WI38 (cell line): Measurements from ENCODE around the gene ZMYM2.
"Not testable (repeated sequence)": the region's sequence is repeated elsewhere in the genome, so short reads cannot be mapped to it uniquely, and the experiment has no call there.

ENCODE experiments used
- H3K4me3 ChIP-seq: 2 replicates; pipeline ENCODE4 v1.5.1; 2011; ENCODE audit warnings: low read depth, mild to moderate bottlenecking, control low read depth, low read length
- CTCF ChIP-seq: IDR thresholded peaks from 2 replicates; pipeline ENCODE4 v1.5.1; 2012; ENCODE audit warnings: low read depth, mild to moderate bottlenecking, control low read depth, low read length

ZMYM2 gene

GRCh38 chr13:20028953-20029352 is 70.4 kb downstream of the ZMYM2 start:
- TF ChIP-seq CTCF, result no peak
- no peak overlapping the region for H3K4me3 ChIP-seq

GRCh38 chr13:20033486-20033885 is 75.0 kb downstream of the ZMYM2 start:
- TF ChIP-seq CTCF, result no peak
- no peak overlapping the region for H3K4me3 ChIP-seq

- no peak for TF ChIP-seq CTCF
- H3K4me3 ChIP-seq, result no peak overlapping the region
Measured at GRCh38 chr13:20035130-20035529, 76.6 kb downstream of the ZMYM2 start.

- no peak overlapping the region for H3K4me3 ChIP-seq
- no peak for TF ChIP-seq CTCF
Measured at GRCh38 chr13:20037908-20038307, 79.4 kb downstream of the ZMYM2 start.

DNA sequence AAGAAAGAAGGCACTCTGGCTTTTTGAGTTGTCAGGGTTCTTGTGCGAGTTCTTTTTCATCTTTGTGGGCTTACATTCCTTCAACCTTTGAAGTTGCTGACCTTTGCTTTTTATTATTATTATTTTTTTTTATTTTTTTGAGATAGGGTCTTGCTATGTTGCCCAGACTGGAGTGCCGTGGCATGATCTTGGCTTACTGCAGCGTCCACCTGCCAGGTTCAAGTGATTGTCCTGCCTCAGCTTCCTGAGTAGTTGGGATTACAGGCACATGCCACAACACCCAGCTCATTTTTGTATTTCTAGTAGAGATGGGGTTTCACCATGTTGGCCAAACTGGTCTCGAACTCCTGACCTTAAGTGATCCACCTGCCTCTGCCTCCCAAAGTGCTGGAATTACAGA is 84.1 kb downstream of the ZMYM2 start:
- not testable (repeated sequence) for H3K4me3 ChIP-seq

- H3K4me3 ChIP-seq, result no peak overlapping the region
- no peak for TF ChIP-seq CTCF
Measured at GRCh38 chr13:20043207-20043925, 84.8 kb downstream of the ZMYM2 start.

DNA sequence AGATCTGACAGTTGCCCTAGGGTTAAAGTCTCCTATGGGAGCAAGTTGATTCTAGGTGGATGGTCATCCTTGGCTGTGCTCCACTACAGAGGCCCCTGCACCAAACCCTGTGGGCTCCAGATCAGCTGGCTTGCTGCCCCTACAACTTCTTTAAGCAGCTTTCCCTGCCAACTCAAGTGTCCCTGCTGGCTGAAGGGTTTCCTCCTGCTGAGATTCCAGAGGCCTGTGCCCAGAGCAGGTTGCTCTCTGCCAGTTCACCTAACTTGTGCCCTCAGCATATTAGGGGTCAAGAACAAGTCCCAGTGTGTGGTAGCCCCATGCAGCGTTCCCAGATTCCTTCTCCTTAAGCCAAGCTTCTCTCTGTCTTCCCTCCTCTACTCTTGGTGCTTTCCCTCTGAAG is 85.6 kb downstream of the ZMYM2 start:
- no peak overlapping the region for H3K4me3 ChIP-seq
- TF ChIP-seq CTCF, result no peak

DNA sequence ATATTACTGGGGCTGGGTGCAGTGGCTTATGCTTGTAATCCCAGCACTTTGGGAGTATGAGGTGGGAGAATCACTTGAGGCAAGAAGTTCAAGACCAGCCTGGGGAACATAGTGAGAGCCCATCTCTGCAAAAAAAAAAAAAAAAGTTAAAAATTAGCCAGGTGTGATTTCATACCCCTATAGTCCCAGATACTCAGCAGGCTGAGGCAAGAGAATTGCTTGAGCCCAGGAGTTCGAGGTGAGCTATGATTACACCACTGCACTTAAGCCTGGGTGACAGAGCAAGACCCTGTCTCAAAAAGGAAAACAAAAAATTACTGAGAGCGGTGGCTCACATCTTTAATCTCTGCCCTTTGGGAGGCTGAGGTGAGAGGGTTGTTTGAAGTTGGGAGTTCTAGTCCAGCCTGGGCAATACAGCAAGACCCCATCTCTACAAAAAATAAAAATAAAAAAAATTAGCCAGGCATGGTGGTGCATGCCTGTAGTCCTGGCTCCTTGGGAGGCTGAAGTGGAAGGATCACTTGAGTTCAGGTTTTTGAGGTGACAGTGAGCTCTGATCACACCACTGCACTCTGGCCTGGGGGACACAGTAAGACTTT is 87.5 kb downstream of the ZMYM2 start:
- TF ChIP-seq CTCF, result no peak

More for the DNA sequence above, 87.5 kb downstream of the ZMYM2 start:
- no peak overlapping the region for H3K4me3 ChIP-seq
